Measurements from ENCODE around the gene PDE4D. TPM values are rescaled to one million over a fixed set of nuclear protein-coding genes. Genes with fewer than 3 reads are reported as not detected.

The PDE4D gene
- total RNA-seq, 4 donors from 2014 or later: 14.7 to 36.3 (median 24.7) TPM

DNA sequence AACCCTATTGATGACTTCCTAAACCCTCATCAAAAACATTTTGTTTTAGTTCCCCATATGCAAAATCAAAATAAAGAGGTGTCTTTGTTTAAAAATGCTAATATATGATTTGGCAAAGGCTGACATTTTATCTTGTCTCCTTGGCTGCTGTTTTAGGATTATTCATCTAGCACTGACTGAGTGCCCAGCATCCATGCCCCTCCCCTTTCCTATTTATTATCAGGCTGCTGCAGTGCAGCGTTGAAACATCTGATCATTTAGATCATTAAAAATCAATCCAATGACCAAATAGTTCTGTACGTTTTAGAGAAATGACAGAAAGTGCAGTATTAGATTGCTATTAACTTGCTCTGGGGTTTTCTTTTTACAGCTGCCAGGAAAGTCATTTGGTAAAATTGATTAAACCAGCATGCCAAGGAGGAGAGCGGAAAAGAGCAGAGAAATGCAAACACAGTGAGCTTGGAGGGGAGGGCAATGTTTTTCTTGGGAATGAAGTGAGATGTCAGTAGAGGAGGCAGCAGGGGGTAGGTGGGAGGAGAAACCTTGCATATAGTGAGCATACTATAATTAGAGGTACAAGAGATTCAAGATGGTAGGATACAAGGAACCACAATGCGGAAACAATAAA, 286.3 kb downstream of the PDE4D start:
- no peak for TF ChIP-seq POLR2A (IDR thresholded peaks at IDR 0.05)
- TF ChIP-seq, protein P1, sequence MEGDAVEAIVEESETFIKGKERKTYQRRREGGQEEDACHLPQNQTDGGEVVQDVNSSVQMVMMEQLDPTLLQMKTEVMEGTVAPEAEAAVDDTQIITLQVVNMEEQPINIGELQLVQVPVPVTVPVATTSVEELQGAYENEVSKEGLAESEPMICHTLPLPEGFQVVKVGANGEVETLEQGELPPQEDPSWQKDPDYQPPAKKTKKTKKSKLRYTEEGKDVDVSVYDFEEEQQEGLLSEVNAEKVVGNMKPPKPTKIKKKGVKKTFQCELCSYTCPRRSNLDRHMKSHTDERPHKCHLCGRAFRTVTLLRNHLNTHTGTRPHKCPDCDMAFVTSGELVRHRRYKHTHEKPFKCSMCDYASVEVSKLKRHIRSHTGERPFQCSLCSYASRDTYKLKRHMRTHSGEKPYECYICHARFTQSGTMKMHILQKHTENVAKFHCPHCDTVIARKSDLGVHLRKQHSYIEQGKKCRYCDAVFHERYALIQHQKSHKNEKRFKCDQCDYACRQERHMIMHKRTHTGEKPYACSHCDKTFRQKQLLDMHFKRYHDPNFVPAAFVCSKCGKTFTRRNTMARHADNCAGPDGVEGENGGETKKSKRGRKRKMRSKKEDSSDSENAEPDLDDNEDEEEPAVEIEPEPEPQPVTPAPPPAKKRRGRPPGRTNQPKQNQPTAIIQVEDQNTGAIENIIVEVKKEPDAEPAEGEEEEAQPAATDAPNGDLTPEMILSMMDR (IDR thresholded peaks at IDR 0.05): no peak
- no peak overlapping the region for H3K27ac ChIP-seq
- no peaks in the 10 kb centered on the region for H3K4me1 ChIP-seq
- no peaks in the 10 kb centered on the region for H3K36me3 ChIP-seq
- no peaks in the 10 kb centered on the region for H3K9me3 ChIP-seq
- DNase-seq: no peak
- H3K4me3 ChIP-seq (replicated peaks in 1 of 3): no peak overlapping the region
- no peaks in the 10 kb centered on the region for H3K27me3 ChIP-seq
- WGBS, 2 donors: 59 to 64% methylated on average over 4 of the region's 4 CpGs
- intact Hi-C loops (cut with DNase I): no loop called here

DNA sequence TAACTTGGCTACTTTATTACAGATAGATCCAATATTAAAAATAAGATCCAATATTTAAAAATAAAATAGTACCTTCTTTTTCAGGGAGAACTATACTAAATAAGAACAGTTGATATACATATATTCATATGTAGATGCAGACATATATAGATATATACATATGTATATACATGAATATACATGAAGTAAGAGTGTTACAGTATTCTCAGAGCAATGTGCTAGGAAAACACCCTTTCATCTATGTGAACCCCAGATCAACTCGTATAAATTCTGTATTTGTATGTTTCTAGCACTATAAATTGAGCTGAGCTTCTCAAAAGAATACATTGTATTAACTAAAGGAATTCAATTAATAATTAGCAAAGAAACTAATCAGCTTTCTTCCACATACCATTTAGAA, 287.6 kb downstream of the PDE4D start:
- no peaks in the 10 kb centered on the region for H3K4me1 ChIP-seq
- WGBS, 2 donors: 76 to 94% methylated on average over 1 of the region's 1 CpG
- no peak overlapping the region for H3K27ac ChIP-seq
- intact Hi-C loops (cut with DNase I): no loop called here
- no peak for TF ChIP-seq POLR2A (IDR thresholded peaks at IDR 0.05)
- TF ChIP-seq, protein P1 (IDR thresholded peaks at IDR 0.05): no peak
- no peaks in the 10 kb centered on the region for H3K27me3 ChIP-seq
- DNase-seq: no peak
- no peak overlapping the region for H3K4me3 ChIP-seq (replicated peaks in 1 of 3)
- H3K9me3 ChIP-seq: no peaks in the 10 kb centered on the region
- no peaks in the 10 kb centered on the region for H3K36me3 ChIP-seq

DNA sequence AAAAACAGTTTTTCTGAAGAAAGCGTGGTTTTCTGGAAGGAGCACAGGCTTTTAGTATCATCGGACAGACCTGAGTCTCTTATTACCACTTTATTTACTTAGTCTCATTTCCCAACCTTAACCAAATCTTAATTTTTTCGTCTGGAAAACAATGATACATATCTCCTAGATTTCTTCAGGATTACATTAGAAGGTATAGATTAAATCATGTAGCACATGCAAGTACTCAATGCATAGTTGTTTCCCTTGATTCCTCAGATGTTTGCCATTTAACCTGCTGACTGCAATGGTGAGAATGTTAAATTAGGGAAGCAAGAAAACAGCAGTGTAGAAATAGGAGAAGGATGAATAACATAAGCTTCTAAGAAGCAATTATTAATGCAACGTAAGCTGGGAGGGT, 289.4 kb downstream of the PDE4D start:
- Histone ChIP-seq H3K4me3 (replicated peaks in 1 of 3) (no peak overlapping the region), H3K4me1 (no peaks in the 10 kb centered on the region), H3K9me3 (no peaks in the 10 kb centered on the region), H3K27me3 (no peaks in the 10 kb centered on the region), H3K27ac (no peak overlapping the region), H3K36me3 (no peaks in the 10 kb centered on the region)
- intact Hi-C loops (cut with DNase I): no loop called here
- TF ChIP-seq POLR2A (IDR thresholded peaks at IDR 0.05): no peak
- TF ChIP-seq, protein P1 (IDR thresholded peaks at IDR 0.05): no peak
- WGBS, 2 donors: 61 to 65% methylated on average over 4 of the region's 4 CpGs
- no peak for DNase-seq

GRCh38 chr5:59600998-59601397, 292.5 kb downstream of the PDE4D start:
- DNase-seq: no peak
- TF ChIP-seq, protein P1 (IDR thresholded peaks at IDR 0.05): no peak
- no peak for TF ChIP-seq POLR2A (IDR thresholded peaks at IDR 0.05)
- Histone ChIP-seq H3K27me3 (no peaks in the 10 kb centered on the region), H3K9me3 (no peaks in the 10 kb centered on the region), H3K4me1 (no peaks in the 10 kb centered on the region), H3K4me3 (replicated peaks in 1 of 3) (no peak overlapping the region), H3K36me3 (no peaks in the 10 kb centered on the region), H3K27ac (no peak overlapping the region)
- 73 to 74% methylated on average over 3 of the region's 3 CpGs for WGBS, 2 donors
- intact Hi-C loops (cut with DNase I): no loop called here

DNA sequence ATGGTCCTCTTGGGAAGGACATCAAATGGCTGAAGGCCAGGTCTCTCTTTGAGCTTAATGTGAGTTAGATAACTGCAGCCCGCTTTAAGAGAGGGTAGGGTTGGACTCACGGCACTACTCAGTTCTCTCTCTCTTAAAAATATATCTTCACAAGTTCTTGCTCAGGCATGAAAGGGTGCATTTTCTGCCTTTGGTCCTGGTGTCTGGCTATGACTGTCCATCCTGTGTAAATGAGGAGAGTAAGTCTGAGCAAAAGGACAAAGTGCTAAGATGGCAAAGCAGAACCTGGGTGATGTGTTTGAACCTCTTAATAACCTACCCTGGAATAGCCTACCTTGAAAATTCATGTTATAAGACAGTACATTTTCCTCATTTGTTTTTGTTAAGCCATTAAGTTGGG, 293.4 kb downstream of the PDE4D start:
- no peak for TF ChIP-seq POLR2A (IDR thresholded peaks at IDR 0.05)
- TF ChIP-seq, protein P1 (IDR thresholded peaks at IDR 0.05): no peak
- intact Hi-C loops (cut with DNase I): no loop called here
- no peaks in the 10 kb centered on the region for H3K36me3 ChIP-seq
- no peak overlapping the region for H3K4me3 ChIP-seq (replicated peaks in 1 of 3)
- H3K27ac ChIP-seq: no peak overlapping the region
- 96 to 98% methylated on average over 2 of the region's 2 CpGs for WGBS, 2 donors
- no peaks in the 10 kb centered on the region for H3K4me1 ChIP-seq
- no peaks in the 10 kb centered on the region for H3K27me3 ChIP-seq
- no peak for DNase-seq
- H3K9me3 ChIP-seq: no peaks in the 10 kb centered on the region
